ENCODE measurements around the gene LPIN1.

The LPIN1 gene

DNA sequence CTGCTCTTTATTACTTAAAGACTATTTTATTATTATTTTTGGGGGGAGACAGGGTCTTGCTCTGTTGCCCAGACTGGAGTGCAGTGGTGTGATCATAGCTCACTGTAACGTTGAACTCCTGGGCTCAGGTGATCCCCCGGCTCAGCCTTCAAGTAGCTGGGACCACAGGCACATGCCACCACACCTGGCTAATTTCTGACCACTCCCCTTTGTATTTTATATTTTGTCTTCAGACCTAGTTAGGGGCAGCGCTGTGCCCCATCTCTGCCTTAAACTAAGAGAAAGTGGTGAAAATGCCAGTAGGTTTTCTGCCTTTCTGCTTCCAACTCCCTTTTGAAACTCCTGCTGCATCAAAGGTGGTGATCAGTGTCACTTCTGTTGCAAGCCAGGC is 82.5 kb downstream of the LPIN1 start:
- DNase-seq, result no peak
- TF ChIP-seq CTCF (IDR thresholded peaks at IDR 0.05; ENCODE audit: low read depth, low read length), result no peak
- Histone ChIP-seq H3K4me3 (ENCODE audit: low read depth, low read length) (no peak overlapping the region), H3K36me3 (peaks cover 29% of the 10 kb centered on the region), H3K27ac (no peak overlapping the region), H3K9me3 (ENCODE audit: severe bottlenecking) (no peaks in the 10 kb centered on the region), H3K27me3 (ENCODE audit: insufficient read depth, low read depth, severe bottlenecking) (no peaks in the 10 kb centered on the region)

GRCh38 chr2:11829324-11829946 is 83.0 kb downstream of the LPIN1 start:
- Histone ChIP-seq H3K9me3 (ENCODE audit: severe bottlenecking) (no peaks in the 10 kb centered on the region), H3K36me3 (peaks cover 26% of the 10 kb centered on the region), H3K27ac (no peak overlapping the region), H3K4me3 (ENCODE audit: low read depth, low read length) (no peak overlapping the region), H3K27me3 (ENCODE audit: insufficient read depth, low read depth, severe bottlenecking) (no peaks in the 10 kb centered on the region)
- peak; percentile 74 for TF ChIP-seq CTCF (IDR thresholded peaks at IDR 0.05; ENCODE audit: low read depth, low read length)
- DNase-seq, result peak; percentile 80

DNA sequence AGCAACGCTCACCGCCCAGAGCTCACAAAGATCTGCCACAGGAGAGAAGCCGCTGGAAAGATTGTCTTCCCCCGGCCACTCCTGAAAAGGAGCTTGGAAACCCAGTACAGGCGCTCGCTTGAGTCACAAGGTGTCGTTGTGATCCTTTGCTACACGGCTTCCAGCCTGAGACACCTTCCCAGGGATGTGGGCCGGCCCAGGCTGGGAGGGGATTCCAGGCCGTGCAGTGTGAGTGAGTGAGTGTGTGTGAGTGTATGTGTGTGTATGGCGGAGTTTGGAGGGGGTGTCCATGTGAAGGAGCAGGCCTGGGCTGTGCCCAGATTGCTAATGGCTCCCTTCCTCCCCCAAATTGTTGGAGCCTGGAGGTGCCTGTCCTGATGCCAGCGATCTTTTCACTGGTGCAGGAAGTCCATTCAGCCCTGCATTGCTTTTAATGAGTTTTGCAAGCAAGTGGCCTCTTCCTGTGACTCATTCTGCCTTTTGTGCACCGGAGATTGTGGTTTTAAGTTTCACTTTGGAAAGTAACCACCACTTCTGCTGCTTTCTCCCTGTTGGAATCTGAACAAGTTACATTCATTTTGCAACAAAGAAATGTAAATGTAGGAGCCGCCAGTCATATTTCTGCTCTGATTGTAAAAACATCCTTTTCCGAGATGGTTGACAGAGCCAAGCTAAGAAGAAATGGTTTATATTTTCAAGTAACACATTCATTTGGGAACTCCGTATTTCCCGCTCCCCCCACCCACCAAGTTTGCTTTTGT is 83.7 kb downstream of the LPIN1 start:
- DNase-seq, result peak; percentile 88
- Histone ChIP-seq H3K36me3 (peaks cover 19% of the 10 kb centered on the region), H3K4me3 (ENCODE audit: low read depth, low read length) (no peak overlapping the region), H3K9me3 (ENCODE audit: severe bottlenecking) (no peaks in the 10 kb centered on the region), H3K27me3 (ENCODE audit: insufficient read depth, low read depth, severe bottlenecking) (no peaks in the 10 kb centered on the region), H3K27ac (no peak overlapping the region)
- TF ChIP-seq CTCF (IDR thresholded peaks at IDR 0.05; ENCODE audit: low read depth, low read length), result peak; percentile 86

- Histone ChIP-seq H3K27ac (no peak overlapping the region), H3K9me3 (ENCODE audit: severe bottlenecking) (no peaks in the 10 kb centered on the region), H3K27me3 (ENCODE audit: insufficient read depth, low read depth, severe bottlenecking) (no peaks in the 10 kb centered on the region), H3K4me3 (ENCODE audit: low read depth, low read length) (no peak overlapping the region), H3K36me3 (peaks cover 12% of the 10 kb centered on the region)
- no peak for DNase-seq
- no peak for TF ChIP-seq CTCF (IDR thresholded peaks at IDR 0.05; ENCODE audit: low read depth, low read length)
These were observed 84.4 kb downstream of the LPIN1 start for GRCh38 chr2:11830708-11831301.

DNA sequence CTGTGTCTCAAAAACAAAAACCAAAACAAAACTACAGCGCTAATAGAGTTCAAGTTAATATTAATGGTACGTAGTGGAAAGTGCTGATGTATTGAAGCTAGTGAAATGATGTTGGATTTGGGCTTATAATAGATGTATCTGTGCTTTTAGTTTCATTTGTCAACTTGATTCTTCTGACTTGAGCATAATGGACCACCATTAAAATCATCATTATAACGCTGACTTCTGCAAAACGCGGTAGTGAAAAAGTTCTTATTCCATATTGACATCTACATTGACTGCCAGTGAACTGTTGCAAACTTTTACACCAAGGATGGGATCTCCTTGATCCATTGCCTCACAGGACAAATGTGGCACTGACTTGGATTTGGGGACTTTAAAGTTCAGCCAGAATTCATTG is 85.0 kb downstream of the LPIN1 start:
- no peak for TF ChIP-seq CTCF (IDR thresholded peaks at IDR 0.05; ENCODE audit: low read depth, low read length)
- no peaks in the 10 kb centered on the region for H3K27me3 ChIP-seq (ENCODE audit: insufficient read depth, low read depth, severe bottlenecking)

More for the DNA sequence above, 85.0 kb downstream of the LPIN1 start:
- DNase-seq, result no peak
- H3K36me3 ChIP-seq, result peaks cover 8% of the 10 kb centered on the region
- no peak overlapping the region for H3K4me3 ChIP-seq (ENCODE audit: low read depth, low read length)
- no peaks in the 10 kb centered on the region for H3K9me3 ChIP-seq (ENCODE audit: severe bottlenecking)
- H3K27ac ChIP-seq, result no peak overlapping the region
